Adipocyte (in vitro differentiated cells): Measurements from ENCODE around the gene PRKN.
"Not testable (repeated sequence)": the region's sequence is repeated elsewhere in the genome, so short reads cannot be mapped to it uniquely, and the experiment has no call there.

Source experiments
- DNase-seq: peaks from one replicate; pipeline ENCODE4 v3.0.0-alpha.2; 2015; ENCODE audit warnings: low read depth
- H3K27me3 ChIP-seq: replicated peaks from 2 replicates; pipeline ENCODE4 v1.7.0; 2013; ENCODE audit warnings: mild to moderate bottlenecking, low read length, moderate library complexity; ENCODE audit not compliant: control insufficient read depth, insufficient read depth
- H3K36me3 ChIP-seq: 2 replicates; pipeline ENCODE4 v1.7.0; 2013; ENCODE audit warnings: low read length, mild to moderate bottlenecking, moderate library complexity; ENCODE audit not compliant: control insufficient read depth, insufficient read depth, severe bottlenecking
- H3K4me1 ChIP-seq: 2 replicates; pipeline ENCODE4 v1.7.0; 2013; ENCODE audit warnings: mild to moderate bottlenecking, low read length, moderate library complexity; ENCODE audit not compliant: control insufficient read depth, insufficient read depth
- H3K4me3 ChIP-seq: 2 replicates; pipeline ENCODE4 v1.7.0; 2013; ENCODE audit warnings: mild to moderate bottlenecking, low read length, moderate library complexity
- H3K9ac ChIP-seq: 2 replicates; pipeline ENCODE4 v1.7.0; 2013; ENCODE audit warnings: mild to moderate bottlenecking, low read length, moderate library complexity
- H3K9me3 ChIP-seq: 2 replicates; pipeline ENCODE4 v1.7.0; 2013; ENCODE audit warnings: mild to moderate bottlenecking, low read length, moderate library complexity; ENCODE audit not compliant: control insufficient read depth

The PRKN gene

GRCh38 chr6:161522276-161522675 is 1205.3 kb downstream of the PRKN start:
- no peaks in the 10 kb centered on the region for H3K9me3 ChIP-seq
- H3K4me1 ChIP-seq, result no peaks in the 10 kb centered on the region
- H3K9ac ChIP-seq, result no peak overlapping the region
- DNase-seq, result no peak
- H3K27me3 ChIP-seq, result no peaks in the 10 kb centered on the region
- H3K4me3 ChIP-seq, result no peak overlapping the region
- no peaks in the 10 kb centered on the region for H3K36me3 ChIP-seq

- no peak overlapping the region for H3K9ac ChIP-seq
- H3K4me3 ChIP-seq, result no peak overlapping the region
- H3K4me1 ChIP-seq, result no peaks in the 10 kb centered on the region
- H3K9me3 ChIP-seq, result no peaks in the 10 kb centered on the region
- no peak for DNase-seq
- no peaks in the 10 kb centered on the region for H3K36me3 ChIP-seq
- no peaks in the 10 kb centered on the region for H3K27me3 ChIP-seq
These were observed 1216.0 kb downstream of the PRKN start for GRCh38 chr6:161511447-161512095.

GRCh38 chr6:161508341-161508740 is 1219.2 kb downstream of the PRKN start:
- Histone ChIP-seq H3K27me3 (no peaks in the 10 kb centered on the region), H3K9me3 (no peaks in the 10 kb centered on the region), H3K4me1 (no peaks in the 10 kb centered on the region), H3K4me3 (no peak overlapping the region), H3K9ac (no peak overlapping the region), H3K36me3 (no peaks in the 10 kb centered on the region)
- no peak for DNase-seq

GRCh38 chr6:161507375-161507774 is 1220.2 kb downstream of the PRKN start:
- Histone ChIP-seq H3K9me3 (no peaks in the 10 kb centered on the region), H3K27me3 (no peaks in the 10 kb centered on the region), H3K9ac (no peak overlapping the region), H3K36me3 (no peaks in the 10 kb centered on the region), H3K4me1 (no peaks in the 10 kb centered on the region), H3K4me3 (no peak overlapping the region)
- DNase-seq, result no peak

- H3K36me3 ChIP-seq, result no peaks in the 10 kb centered on the region
- no peaks in the 10 kb centered on the region for H3K9me3 ChIP-seq
- DNase-seq, result no peak
- H3K9ac ChIP-seq, result no peak overlapping the region
- H3K4me1 ChIP-seq, result no peaks in the 10 kb centered on the region
- no peaks in the 10 kb centered on the region for H3K27me3 ChIP-seq
- no peak overlapping the region for H3K4me3 ChIP-seq
These were observed 1224.0 kb downstream of the PRKN start for GRCh38 chr6:161503570-161503969.

- H3K27me3 ChIP-seq, result peaks cover 5% of the 10 kb centered on the region
- H3K4me1 ChIP-seq, result no peaks in the 10 kb centered on the region
- DNase-seq, result no peak
These were observed 1228.7 kb downstream of the PRKN start for GRCh38 chr6:161498881-161499280.

GRCh38 chr6:161498359-161498758 is 1229.2 kb downstream of the PRKN start:
- no peaks in the 10 kb centered on the region for H3K36me3 ChIP-seq
- no peak overlapping the region for H3K4me3 ChIP-seq
- H3K9ac ChIP-seq, result no peak overlapping the region
- peaks cover 5% of the 10 kb centered on the region for H3K9me3 ChIP-seq
- no peaks in the 10 kb centered on the region for H3K4me1 ChIP-seq
- DNase-seq, result peak; percentile 23
- H3K27me3 ChIP-seq, result peaks cover 5% of the 10 kb centered on the region

More at GRCh38 chr6:161498881-161499280, 1228.7 kb downstream of the PRKN start:
- peaks cover 5% of the 10 kb centered on the region for H3K9me3 ChIP-seq
- no peaks in the 10 kb centered on the region for H3K36me3 ChIP-seq
- no peak overlapping the region for H3K9ac ChIP-seq
- no peak overlapping the region for H3K4me3 ChIP-seq

GRCh38 chr6:161496941-161497340 is 1230.6 kb downstream of the PRKN start:
- no peak overlapping the region for H3K4me3 ChIP-seq
- H3K27me3 ChIP-seq, result peaks cover 5% of the 10 kb centered on the region
- H3K9me3 ChIP-seq, result peaks cover 5% of the 10 kb centered on the region
- H3K9ac ChIP-seq, result no peak overlapping the region
- DNase-seq, result no peak
- H3K4me1 ChIP-seq, result no peaks in the 10 kb centered on the region
- H3K36me3 ChIP-seq, result no peaks in the 10 kb centered on the region

GRCh38 chr6:161496271-161496670 is 1231.3 kb downstream of the PRKN start:
- H3K4me1 ChIP-seq, H3K9ac ChIP-seq, DNase-seq, H3K27me3 ChIP-seq, H3K4me3 ChIP-seq, H3K36me3 ChIP-seq, H3K9me3 ChIP-seq: not testable (repeated sequence)

GRCh38 chr6:161494566-161494965 is 1233.0 kb downstream of the PRKN start:
- no peak for DNase-seq
- H3K9me3 ChIP-seq, result peaks cover 5% of the 10 kb centered on the region

GRCh38 chr6:161493576-161494118 is 1233.9 kb downstream of the PRKN start:
- peaks cover 5% of the 10 kb centered on the region for H3K9me3 ChIP-seq
- no peaks in the 10 kb centered on the region for H3K4me1 ChIP-seq
- H3K9ac ChIP-seq, result no peak overlapping the region
- H3K36me3 ChIP-seq, result no peaks in the 10 kb centered on the region
- H3K4me3 ChIP-seq, result no peak overlapping the region
- H3K27me3 ChIP-seq, result peaks cover 5% of the 10 kb centered on the region
- DNase-seq, result no peak

More at GRCh38 chr6:161494566-161494965, 1233.0 kb downstream of the PRKN start:
- Histone ChIP-seq H3K36me3 (no peaks in the 10 kb centered on the region), H3K4me3 (no peak overlapping the region), H3K27me3 (peaks cover 5% of the 10 kb centered on the region), H3K4me1 (no peaks in the 10 kb centered on the region), H3K9ac (no peak overlapping the region)
